OCI-LY7 (cell line): Measurements from ENCODE around the gene GNB1L. TPM values are rescaled to one million over a fixed set of nuclear protein-coding genes. Genes with fewer than 3 reads are reported as not detected.

Experiments used
- BruUV-seq: library from RNA; stranded (reverse); fragments of 400-500 nt; replicated peaks from 2 replicates; lab custom pipeline; 2021; lab: Mats Ljungman, UMichigan
- CTCF ChIA-PET: fragments of 300-600 bp; sonication (Branson Sonifier 250); formaldehyde crosslinking; loops from one replicate; lab custom pipeline; 2022; ENCODE audit warnings: antibody characterized with exemption; ENCODE audit not compliant: unreplicated experiment; lab: Charles Lee
- POLR2A ChIA-PET: fragments of 300-600 bp; sonication (Branson Sonifier 250); formaldehyde crosslinking; loops from one replicate; lab custom pipeline; 2022; ENCODE audit warnings: antibody characterized with exemption; lab: Charles Lee
- DNase-seq: peaks from one replicate; pipeline ENCODE4 v3.0.0-alpha.2; 2015; ENCODE audit warnings: low spot score
- H2AFZ ChIP-seq: fragments of 200-600 bp; sonication (generic), shearing (Covaris generic); 2 replicates; pipeline ENCODE4 v1.6.1; 2014; ENCODE audit warnings: mild to moderate bottlenecking, antibody characterized with exemption, low read length, moderate library complexity
- H3K27ac ChIP-seq: fragments of 200-600 bp; sonication (generic); 2 replicates; pipeline ENCODE4 v1.5.1; 2014; ENCODE audit warnings: mixed run types, low read depth, mild to moderate bottlenecking, moderate library complexity, low read length, inconsistent platforms; ENCODE audit not compliant: poor library complexity, severe bottlenecking
- H3K36me3 ChIP-seq: fragments of 200-600 bp; sonication (generic); 2 replicates; pipeline ENCODE4 v1.6.1; 2014; ENCODE audit warnings: mild to moderate bottlenecking, antibody characterized with exemption, low read length, moderate library complexity, mixed read lengths; ENCODE audit not compliant: insufficient read depth
- H3K4me1 ChIP-seq: fragments of 200-600 bp; sonication (generic); 2 replicates; pipeline ENCODE4 v1.5.1; 2014; ENCODE audit warnings: mild to moderate bottlenecking, low read length; ENCODE audit not compliant: insufficient read depth, poor library complexity, severe bottlenecking
- H3K4me2 ChIP-seq: fragments of 200-600 bp; sonication (generic); 2 replicates; pipeline ENCODE4 v1.6.1; 2014; ENCODE audit warnings: mild to moderate bottlenecking, low read length
- H3K4me3 ChIP-seq: fragments of 200-600 bp; sonication (generic); 2 replicates; pipeline ENCODE4 v1.5.1; 2014; ENCODE audit warnings: mild to moderate bottlenecking, low read depth, low read length; ENCODE audit not compliant: poor library complexity, severe bottlenecking
- H3K79me2 ChIP-seq: fragments of 200-600 bp; sonication (generic); 2 replicates; pipeline ENCODE4 v1.6.1; 2016; ENCODE audit warnings: low read depth, mild to moderate bottlenecking, low read length, moderate library complexity, mixed read lengths; ENCODE audit not compliant: insufficient read depth
- H3K9me2 ChIP-seq: fragments of 200-600 bp; sonication (generic); 2 replicates; pipeline ENCODE4 v1.6.1; 2016; ENCODE audit warnings: mild to moderate bottlenecking, low read length, mixed read lengths; ENCODE audit not compliant: insufficient read depth
- H3K9me3 ChIP-seq: fragments of 200-600 bp; sonication (generic); 2 replicates; pipeline ENCODE4 v1.6.1; 2014; ENCODE audit warnings: mild to moderate bottlenecking, mixed run types, low read length, mixed read lengths
- H4K20me1 ChIP-seq: fragments of 200-600 bp; sonication (generic); 2 replicates; pipeline ENCODE4 v1.6.1; 2014; ENCODE audit warnings: mild to moderate bottlenecking, antibody characterized with exemption, low read length, moderate library complexity, mixed read lengths; ENCODE audit not compliant: insufficient read depth
- EZH2phosphoT487 ChIP-seq: fragments of 200-600 bp; sonication (generic); IDR thresholded peaks from 2 replicates; pipeline ENCODE4 v1.6.1; 2018; ENCODE audit warnings: low read depth, borderline replicate concordance, mild to moderate bottlenecking, mixed run types, antibody characterized with exemption, low read length, moderate library complexity, mixed read lengths
- intact Hi-C: fragments of 100-400 bp; cut with micrococcal nuclease; formaldehyde crosslinking; loops from one replicate; pipeline ENCODE4 v1.10.0; 2022; ENCODE audit not compliant: unreplicated experiment
- total RNA-seq, 2 experiments: library from RNA; depleted of rRNA in 1 of 2; stranded (reverse); fragments of >200 nt in 1 of 2; shearing (Covaris generic) in 1 of 2; gene quantifications; 2 replicates each; pipeline ENCODE4 v1.2.3, GENCODE V29; 2014 to 2022
- TF ChIP-seq, protein P1 (sequence below): fragments of 200-600 bp; sonication (generic); conservative IDR thresholded peaks from 2 replicates; pipeline ENCODE4 v1.5.1; 2014; ENCODE audit warnings: mild to moderate bottlenecking, antibody characterized with exemption, low read length, moderate library complexity, mixed read lengths

Gene GNB1L
- total RNA-seq, 2 experiments from 2014 or later, result 13.1 to 26.7 TPM

DNA sequence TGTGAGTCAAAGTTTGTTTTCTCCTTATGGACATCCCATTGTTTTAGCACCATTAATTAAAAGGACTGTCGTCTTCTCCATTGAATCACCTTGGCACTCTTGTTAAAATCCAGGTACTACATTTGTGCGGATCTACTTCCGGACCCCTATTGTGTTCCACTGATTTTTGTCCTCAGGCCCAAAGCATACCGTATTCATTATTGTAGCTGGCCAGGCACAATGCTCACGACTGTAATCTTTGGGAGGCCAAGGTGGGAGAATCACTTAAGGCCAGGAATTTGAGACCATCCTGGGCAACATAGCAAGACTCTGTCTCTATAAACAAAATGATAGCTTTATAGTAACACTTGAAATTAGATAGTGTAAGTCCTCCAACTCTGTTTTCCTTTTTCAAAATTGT, 8.9 kb upstream of the GNB1L start:
- BruUV-seq, result no TSS peak
- Histone ChIP-seq H3K36me3 (no peaks in the 10 kb centered on the region; the same call in 1 of the 2 replicates), H4K20me1 (no peaks in the 10 kb centered on the region), H3K9me2 (no peaks in the 10 kb centered on the region), H3K9me3 (no peaks in the 10 kb centered on the region; the same call in 1 of the 2 replicates), H3K4me3 (no peak overlapping the region), H3K4me2 (no peak overlapping the region), H3K27ac (no peak overlapping the region), H3K4me1 (no peaks in the 10 kb centered on the region), H2AFZ (no peak overlapping the region), H3K79me2 (no peaks in the 10 kb centered on the region)
- intact Hi-C loops, result no loop called here
- ChIA-PET POLR2A (no interaction called here), CTCF (no interaction called here)
- DNase-seq, result no peak
- TF ChIP-seq EZH2phosphoT487, result no peak
- TF ChIP-seq, protein P1, sequence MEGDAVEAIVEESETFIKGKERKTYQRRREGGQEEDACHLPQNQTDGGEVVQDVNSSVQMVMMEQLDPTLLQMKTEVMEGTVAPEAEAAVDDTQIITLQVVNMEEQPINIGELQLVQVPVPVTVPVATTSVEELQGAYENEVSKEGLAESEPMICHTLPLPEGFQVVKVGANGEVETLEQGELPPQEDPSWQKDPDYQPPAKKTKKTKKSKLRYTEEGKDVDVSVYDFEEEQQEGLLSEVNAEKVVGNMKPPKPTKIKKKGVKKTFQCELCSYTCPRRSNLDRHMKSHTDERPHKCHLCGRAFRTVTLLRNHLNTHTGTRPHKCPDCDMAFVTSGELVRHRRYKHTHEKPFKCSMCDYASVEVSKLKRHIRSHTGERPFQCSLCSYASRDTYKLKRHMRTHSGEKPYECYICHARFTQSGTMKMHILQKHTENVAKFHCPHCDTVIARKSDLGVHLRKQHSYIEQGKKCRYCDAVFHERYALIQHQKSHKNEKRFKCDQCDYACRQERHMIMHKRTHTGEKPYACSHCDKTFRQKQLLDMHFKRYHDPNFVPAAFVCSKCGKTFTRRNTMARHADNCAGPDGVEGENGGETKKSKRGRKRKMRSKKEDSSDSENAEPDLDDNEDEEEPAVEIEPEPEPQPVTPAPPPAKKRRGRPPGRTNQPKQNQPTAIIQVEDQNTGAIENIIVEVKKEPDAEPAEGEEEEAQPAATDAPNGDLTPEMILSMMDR, result no peak

DNA sequence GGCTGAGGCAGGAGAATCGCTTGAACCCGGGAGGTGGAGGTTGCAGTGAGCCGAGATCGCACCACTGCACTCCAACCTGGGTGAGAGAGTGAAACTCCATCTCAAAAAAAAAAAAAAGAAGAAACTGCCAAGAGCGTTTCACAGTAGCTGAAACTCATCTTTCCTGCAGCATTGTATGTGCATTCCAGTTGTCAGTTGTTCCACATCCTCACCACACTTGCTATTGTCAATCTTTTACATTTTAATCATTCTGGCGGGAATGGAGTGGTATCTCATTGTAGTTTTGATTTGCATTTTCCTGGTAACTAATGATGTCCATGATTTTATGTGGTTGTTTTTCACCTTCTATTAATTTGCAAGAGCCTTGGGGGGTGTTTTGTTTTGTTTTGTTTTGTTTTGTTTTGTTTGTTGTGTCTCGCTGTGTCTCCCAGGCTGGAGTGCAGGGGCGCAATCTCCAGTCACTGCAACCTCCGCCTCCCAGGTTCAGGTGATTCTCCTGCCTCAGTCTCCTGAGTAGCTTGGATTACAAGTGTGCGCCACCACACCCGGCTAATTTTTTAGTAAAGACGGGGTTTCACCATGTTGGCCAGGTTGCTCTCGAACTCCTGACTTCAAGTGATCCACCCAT, 8.1 kb upstream of the GNB1L start:
- TF ChIP-seq EZH2phosphoT487, result no peak
- TF ChIP-seq, protein P1, result no peak
- BruUV-seq, result no TSS peak
- H3K4me1 ChIP-seq, result peaks cover 8% of the 10 kb centered on the region
- H3K36me3 ChIP-seq, result no peaks in the 10 kb centered on the region; the same call in 1 of the 2 replicates
- H2AFZ ChIP-seq, result no peak overlapping the region
- no peak overlapping the region for H3K27ac ChIP-seq
- no peaks in the 10 kb centered on the region; the same call in 1 of the 2 replicates for H3K9me3 ChIP-seq
- CTCF ChIA-PET, result no interaction called here
- H3K9me2 ChIP-seq, result no peaks in the 10 kb centered on the region
- no peak overlapping the region for H3K4me3 ChIP-seq
- H3K4me2 ChIP-seq, result no peak overlapping the region
- H3K79me2 ChIP-seq, result no peaks in the 10 kb centered on the region
- H4K20me1 ChIP-seq, result no peaks in the 10 kb centered on the region
- POLR2A ChIA-PET, result interaction anchor here (0.7 kb wide), 1 partner anchor 9 kb away, joined by 3 read pairs; no protein-coding TSS in a partner anchor
- intact Hi-C loops, result no loop called here
- no peak for DNase-seq

DNA sequence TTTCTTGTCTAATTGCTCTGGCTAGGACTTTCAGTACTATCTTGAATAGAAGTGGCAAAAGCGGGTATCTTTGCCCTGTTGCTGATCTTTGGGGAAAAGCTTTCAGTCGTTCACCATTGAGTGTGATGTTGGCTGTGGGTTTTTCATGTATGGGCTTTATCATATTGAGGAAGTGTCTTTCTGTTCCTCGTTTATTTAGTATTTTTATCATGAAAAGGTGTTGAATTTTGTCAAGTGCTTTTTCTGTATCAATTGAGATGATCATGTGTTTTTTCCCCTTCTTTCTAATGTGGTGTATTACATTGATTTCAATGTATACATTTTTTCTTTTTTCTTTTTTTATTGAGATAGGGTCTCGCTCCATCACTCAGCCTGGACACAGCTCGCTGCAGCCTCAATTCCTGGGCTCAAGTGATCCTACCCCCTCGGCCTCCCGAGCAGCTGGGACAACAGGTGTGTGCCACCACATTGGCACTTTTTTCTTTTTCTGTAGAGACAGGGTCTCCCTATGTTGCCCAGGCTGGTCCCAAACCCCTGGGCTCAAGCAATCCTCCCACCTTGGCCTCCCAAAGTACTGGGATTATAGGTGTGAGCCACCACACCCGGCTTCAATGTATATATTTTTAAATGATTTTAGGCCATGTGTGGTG, 5.3 kb upstream of the GNB1L start:
- Histone ChIP-seq H4K20me1 (no peaks in the 10 kb centered on the region), H3K27ac (no peak overlapping the region), H2AFZ (no peak overlapping the region), H3K9me2 (no peaks in the 10 kb centered on the region), H3K4me1 (peaks cover 25% of the 10 kb centered on the region), H3K4me2 (no peak overlapping the region), H3K79me2 (peaks cover 22% of the 10 kb centered on the region; the same call in 1 of the 2 replicates), H3K9me3 (no peaks in the 10 kb centered on the region; the same call in 1 of the 2 replicates), H3K36me3 (peaks cover 8% of the 10 kb centered on the region), H3K4me3 (no peak overlapping the region)
- ChIA-PET CTCF (no interaction called here), POLR2A (no interaction called here)
- BruUV-seq, result no TSS peak
- intact Hi-C loops, result no loop called here
- TF ChIP-seq EZH2phosphoT487, result no peak
- TF ChIP-seq, protein P1, result no peak
- DNase-seq, result no peak
